ENCODE data around the gene SOX6. TPM values are rescaled to one million over a fixed set of nuclear protein-coding genes. Genes with fewer than 3 reads are reported as not detected.

The SOX6 gene
- total RNA-seq, 1 experiment from 2014 or later, result 18.4 TPM

DNA sequence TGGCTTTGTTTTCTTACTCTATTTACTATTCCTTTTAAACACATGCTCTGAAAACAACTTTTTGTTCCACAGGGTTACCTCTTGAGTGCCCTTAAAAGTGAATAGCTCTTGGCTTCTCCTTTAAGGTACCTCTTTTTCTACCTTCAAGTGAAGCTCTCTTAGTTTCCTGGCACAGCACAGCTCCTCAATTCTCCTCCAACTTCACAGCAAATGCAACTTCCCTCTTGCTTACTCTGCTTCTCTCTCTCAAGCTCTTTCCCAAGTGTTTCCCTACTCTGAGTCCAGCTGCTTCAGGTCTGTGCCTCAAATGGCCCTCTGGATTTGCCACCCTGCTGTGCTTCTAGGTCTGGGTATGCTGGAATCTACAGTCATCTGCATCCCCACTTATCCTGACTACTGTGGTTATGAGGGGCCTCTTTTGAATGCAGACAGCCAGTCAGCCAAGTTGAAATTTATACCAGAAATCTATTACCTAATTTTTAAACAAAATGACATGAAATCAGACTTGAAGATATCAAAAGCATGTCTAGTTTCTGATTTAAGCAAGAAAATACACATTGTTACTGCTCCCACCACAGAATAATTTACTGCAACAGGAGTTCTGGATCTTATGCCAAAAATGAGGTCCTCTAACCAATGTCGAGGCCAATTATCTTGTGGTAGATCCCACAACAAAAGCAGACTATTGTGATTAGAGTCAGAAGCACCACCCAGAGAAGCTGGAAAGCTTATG, 371.1 kb downstream of the SOX6 start:
- Mint-ChIP-seq H3K9me3 (ENCODE audit: low read depth, unreplicated experiment) (no peaks in the 10 kb centered on the region), H3K27ac (ENCODE audit: unreplicated experiment) (no peak overlapping the region), H3K4me3 (ENCODE audit: low read depth, unreplicated experiment) (no peak overlapping the region), H3K4me1 (ENCODE audit: low read depth, unreplicated experiment) (no peaks in the 10 kb centered on the region), H3K27me3 (ENCODE audit: unreplicated experiment) (no peaks in the 10 kb centered on the region), H3K36me3 (ENCODE audit: insufficient read depth, unreplicated experiment) (no peaks in the 10 kb centered on the region)
- TF ChIP-seq, protein P1, sequence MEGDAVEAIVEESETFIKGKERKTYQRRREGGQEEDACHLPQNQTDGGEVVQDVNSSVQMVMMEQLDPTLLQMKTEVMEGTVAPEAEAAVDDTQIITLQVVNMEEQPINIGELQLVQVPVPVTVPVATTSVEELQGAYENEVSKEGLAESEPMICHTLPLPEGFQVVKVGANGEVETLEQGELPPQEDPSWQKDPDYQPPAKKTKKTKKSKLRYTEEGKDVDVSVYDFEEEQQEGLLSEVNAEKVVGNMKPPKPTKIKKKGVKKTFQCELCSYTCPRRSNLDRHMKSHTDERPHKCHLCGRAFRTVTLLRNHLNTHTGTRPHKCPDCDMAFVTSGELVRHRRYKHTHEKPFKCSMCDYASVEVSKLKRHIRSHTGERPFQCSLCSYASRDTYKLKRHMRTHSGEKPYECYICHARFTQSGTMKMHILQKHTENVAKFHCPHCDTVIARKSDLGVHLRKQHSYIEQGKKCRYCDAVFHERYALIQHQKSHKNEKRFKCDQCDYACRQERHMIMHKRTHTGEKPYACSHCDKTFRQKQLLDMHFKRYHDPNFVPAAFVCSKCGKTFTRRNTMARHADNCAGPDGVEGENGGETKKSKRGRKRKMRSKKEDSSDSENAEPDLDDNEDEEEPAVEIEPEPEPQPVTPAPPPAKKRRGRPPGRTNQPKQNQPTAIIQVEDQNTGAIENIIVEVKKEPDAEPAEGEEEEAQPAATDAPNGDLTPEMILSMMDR (IDR thresholded peaks at IDR 0.05; ENCODE audit: unreplicated experiment), result no peak
- BruUV-seq (replicated peaks), result no TSS peak
- CTCF ChIA-PET, result no interaction called here
- intact Hi-C loops (cut with micrococcal nuclease; ENCODE audit: unreplicated experiment), result no loop called here
- DNase-seq, result no peak

DNA sequence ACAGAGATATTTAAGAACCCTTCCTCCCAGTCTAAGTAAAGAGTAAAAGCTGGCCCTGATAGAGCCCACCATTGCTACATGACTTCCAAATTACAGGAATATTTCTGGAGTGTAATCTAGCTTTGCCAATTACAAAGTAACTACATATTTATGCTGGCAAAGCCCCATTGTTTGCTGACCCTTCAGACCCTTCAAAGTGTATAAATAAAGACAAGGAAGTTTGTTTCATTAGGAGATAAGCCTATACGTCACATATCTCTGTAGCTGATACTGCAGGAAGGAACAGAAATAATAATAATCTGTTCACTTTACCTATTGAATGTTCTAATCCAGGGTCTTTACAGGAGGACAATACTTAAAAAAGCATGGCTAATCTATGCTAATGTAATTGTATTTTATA, 375.1 kb downstream of the SOX6 start:
- CTCF ChIA-PET, result interaction anchor here (0.6 to 1.7 kb wide), 2 partner anchors 11 to 55 kb away, joined by 3 to 4 read pairs; no protein-coding TSS in a partner anchor
- no TSS peak for BruUV-seq (replicated peaks)
- no peaks in the 10 kb centered on the region for H3K27me3 Mint-ChIP-seq (ENCODE audit: unreplicated experiment)
- intact Hi-C loops (cut with micrococcal nuclease; ENCODE audit: unreplicated experiment), result no loop called here
- H3K36me3 Mint-ChIP-seq (ENCODE audit: insufficient read depth, unreplicated experiment), result no peaks in the 10 kb centered on the region
- no peak overlapping the region for H3K4me3 Mint-ChIP-seq (ENCODE audit: low read depth, unreplicated experiment)
- H3K4me1 Mint-ChIP-seq (ENCODE audit: low read depth, unreplicated experiment), result no peaks in the 10 kb centered on the region
- TF ChIP-seq, protein P1 (IDR thresholded peaks at IDR 0.05; ENCODE audit: unreplicated experiment), result no peak
- no peaks in the 10 kb centered on the region for H3K9me3 Mint-ChIP-seq (ENCODE audit: low read depth, unreplicated experiment)
- no peak overlapping the region for H3K27ac Mint-ChIP-seq (ENCODE audit: unreplicated experiment)
- no peak for DNase-seq

DNA sequence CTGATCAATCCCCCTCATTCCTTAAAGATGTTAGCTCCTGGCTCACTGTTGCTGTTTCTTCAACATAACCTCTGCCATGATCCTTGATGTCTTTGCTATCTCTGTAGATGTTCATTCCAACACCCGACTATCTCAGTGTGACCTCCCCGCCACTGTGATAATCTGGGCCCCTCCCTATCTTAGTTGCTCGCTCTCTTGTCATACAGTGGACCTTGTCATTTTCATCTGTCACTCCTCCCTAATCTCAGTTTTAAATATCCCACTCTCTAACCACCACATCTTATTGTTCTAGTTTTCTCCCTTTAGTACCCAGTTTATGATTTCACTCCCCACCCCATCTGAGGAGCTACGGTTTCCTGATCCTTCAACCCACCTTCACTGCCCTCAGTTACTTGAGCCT, 379.2 kb downstream of the SOX6 start:
- CTCF ChIA-PET, result no interaction called here
- H3K9me3 Mint-ChIP-seq (ENCODE audit: low read depth, unreplicated experiment), result no peaks in the 10 kb centered on the region
- no peak overlapping the region for H3K27ac Mint-ChIP-seq (ENCODE audit: unreplicated experiment)
- H3K27me3 Mint-ChIP-seq (ENCODE audit: unreplicated experiment), result no peaks in the 10 kb centered on the region
- DNase-seq, result no peak
- TF ChIP-seq, protein P1 (IDR thresholded peaks at IDR 0.05; ENCODE audit: unreplicated experiment), result no peak
- no peak overlapping the region for H3K4me3 Mint-ChIP-seq (ENCODE audit: low read depth, unreplicated experiment)
- H3K36me3 Mint-ChIP-seq (ENCODE audit: insufficient read depth, unreplicated experiment), result no peaks in the 10 kb centered on the region
- no TSS peak for BruUV-seq (replicated peaks)
- intact Hi-C loops (cut with micrococcal nuclease; ENCODE audit: unreplicated experiment), result no loop called here
- no peaks in the 10 kb centered on the region for H3K4me1 Mint-ChIP-seq (ENCODE audit: low read depth, unreplicated experiment)

DNA sequence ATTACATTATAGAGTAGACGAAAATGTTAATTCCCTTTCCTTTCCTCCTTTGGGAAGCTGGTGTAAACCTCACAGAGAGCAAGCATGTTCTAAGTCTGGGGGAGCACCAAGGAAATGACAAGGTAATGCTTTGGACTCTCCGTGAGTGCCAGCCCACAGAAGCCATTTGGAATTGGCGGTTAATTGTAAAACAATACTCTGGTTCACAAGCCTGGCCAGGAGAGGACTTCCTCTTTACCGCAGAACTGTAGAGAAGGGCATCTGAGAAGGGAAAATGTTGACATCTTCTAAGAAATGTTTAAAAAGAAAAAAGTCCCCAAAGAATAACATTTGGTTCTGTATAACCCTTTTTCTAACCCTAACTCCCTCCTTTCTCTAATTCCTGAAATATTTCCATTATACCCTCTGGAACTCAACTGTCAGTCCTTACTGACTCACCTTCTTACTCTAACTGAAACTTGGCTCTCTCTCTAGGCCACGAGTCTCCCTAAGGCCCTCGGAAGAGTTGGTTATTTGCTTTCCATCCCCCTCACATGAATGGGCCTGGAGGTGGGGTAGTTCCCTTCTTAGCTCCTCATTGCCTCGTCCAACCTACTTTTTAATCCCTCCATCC, 379.8 kb downstream of the SOX6 start:
- TF ChIP-seq, protein P1 (IDR thresholded peaks at IDR 0.05; ENCODE audit: unreplicated experiment), result no peak
- DNase-seq, result no peak
- CTCF ChIA-PET, result no interaction called here
- Mint-ChIP-seq H3K4me3 (ENCODE audit: low read depth, unreplicated experiment) (no peak overlapping the region), H3K36me3 (ENCODE audit: insufficient read depth, unreplicated experiment) (no peaks in the 10 kb centered on the region), H3K27ac (ENCODE audit: unreplicated experiment) (no peak overlapping the region), H3K9me3 (ENCODE audit: low read depth, unreplicated experiment) (no peaks in the 10 kb centered on the region), H3K27me3 (ENCODE audit: unreplicated experiment) (no peaks in the 10 kb centered on the region), H3K4me1 (ENCODE audit: low read depth, unreplicated experiment) (no peaks in the 10 kb centered on the region)
- intact Hi-C loops (cut with micrococcal nuclease; ENCODE audit: unreplicated experiment), result no loop called here
- BruUV-seq (replicated peaks), result no TSS peak

Measured in Calu3 (cell line).